ENCODE data around the gene SELP. TPM values are rescaled to one million over a fixed set of nuclear protein-coding genes. Genes with fewer than 3 reads are reported as not detected.

Gene SELP
- total and polyA plus RNA-seq, 2 of the 13 experiments (the other 11 are each of a cell fraction or from before 2014, with no cell fraction given), result 0.11 TPM; not detected in 1

DNA sequence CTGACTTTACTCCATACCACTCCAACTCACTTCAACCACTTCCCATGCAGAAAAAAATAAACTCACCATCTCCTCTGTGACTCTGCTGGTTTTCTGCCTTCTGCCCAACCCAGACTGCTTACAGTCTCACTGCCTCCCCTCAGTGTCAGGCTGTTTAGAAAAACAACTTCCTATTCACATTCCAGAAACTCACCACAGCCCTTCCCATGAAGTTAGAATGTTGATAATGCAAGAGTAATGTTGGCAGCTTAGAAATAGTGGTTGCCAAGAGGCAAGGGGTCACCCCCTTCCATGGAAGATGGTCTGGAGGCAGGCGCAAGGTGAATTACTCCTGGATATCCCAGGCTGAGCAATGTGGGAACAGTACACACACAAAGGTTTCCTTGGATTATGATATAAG is at the start of gene SELP (continued):
- TF ChIP-seq, protein P1, sequence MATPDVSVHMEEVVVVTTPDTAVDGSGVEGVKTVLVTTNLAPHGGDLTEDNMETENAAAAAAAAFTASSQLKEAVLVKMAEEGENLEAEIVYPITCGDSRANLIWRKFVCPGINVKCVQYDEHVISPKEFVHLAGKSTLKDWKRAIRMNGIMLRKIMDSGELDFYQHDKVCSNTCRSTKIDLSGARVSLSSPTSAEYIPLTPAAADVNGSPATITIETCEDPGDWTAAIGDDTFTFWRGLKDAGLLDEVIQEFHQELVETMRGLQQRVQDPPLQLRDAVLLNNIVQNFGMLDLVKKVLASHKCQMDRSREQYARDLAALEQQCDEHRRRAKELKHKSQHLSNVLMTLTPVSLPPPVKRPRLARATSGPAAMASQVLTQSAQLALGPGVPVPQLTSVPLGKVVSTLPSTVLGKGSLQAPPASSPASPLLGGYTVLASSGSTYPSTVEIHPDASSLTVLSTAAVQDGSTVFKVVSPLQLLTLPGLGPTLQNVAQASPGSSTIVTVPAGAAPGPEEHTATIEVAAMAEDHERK (CRISPR knock-in tag; IDR thresholded peaks at IDR 0.05; ENCODE audit: low read depth), result no peak
- TF ChIP-seq ZNF737 (CRISPR knock-in tag; IDR thresholded peaks at IDR 0.05; ENCODE audit: borderline replicate concordance), result no peak
- TF ChIP-seq AHR (CRISPR knock-in tag; IDR thresholded peaks at IDR 0.05), result no peak
- TF ChIP-seq, protein P2, sequence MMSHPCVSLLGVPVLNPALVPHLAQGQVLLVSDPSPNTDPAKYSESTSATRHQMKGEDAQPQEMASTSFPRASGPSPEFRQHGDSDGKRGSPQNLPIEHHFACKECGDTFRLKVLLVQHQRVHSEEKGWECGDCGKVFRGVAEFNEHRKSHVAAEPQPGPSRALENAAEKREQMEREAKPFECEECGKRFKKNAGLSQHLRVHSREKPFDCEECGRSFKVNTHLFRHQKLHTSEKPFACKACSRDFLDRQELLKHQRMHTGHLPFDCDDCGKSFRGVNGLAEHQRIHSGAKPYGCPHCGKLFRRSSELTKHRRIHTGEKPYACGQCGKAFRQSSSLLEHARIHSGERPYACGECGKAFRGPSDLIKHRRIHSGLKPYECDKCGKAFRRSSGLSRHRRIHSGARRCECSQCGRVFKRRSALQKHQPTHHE (CRISPR knock-in tag; IDR thresholded peaks at IDR 0.05; ENCODE audit: borderline replicate concordance), result no peak
- TF ChIP-seq, protein P3, sequence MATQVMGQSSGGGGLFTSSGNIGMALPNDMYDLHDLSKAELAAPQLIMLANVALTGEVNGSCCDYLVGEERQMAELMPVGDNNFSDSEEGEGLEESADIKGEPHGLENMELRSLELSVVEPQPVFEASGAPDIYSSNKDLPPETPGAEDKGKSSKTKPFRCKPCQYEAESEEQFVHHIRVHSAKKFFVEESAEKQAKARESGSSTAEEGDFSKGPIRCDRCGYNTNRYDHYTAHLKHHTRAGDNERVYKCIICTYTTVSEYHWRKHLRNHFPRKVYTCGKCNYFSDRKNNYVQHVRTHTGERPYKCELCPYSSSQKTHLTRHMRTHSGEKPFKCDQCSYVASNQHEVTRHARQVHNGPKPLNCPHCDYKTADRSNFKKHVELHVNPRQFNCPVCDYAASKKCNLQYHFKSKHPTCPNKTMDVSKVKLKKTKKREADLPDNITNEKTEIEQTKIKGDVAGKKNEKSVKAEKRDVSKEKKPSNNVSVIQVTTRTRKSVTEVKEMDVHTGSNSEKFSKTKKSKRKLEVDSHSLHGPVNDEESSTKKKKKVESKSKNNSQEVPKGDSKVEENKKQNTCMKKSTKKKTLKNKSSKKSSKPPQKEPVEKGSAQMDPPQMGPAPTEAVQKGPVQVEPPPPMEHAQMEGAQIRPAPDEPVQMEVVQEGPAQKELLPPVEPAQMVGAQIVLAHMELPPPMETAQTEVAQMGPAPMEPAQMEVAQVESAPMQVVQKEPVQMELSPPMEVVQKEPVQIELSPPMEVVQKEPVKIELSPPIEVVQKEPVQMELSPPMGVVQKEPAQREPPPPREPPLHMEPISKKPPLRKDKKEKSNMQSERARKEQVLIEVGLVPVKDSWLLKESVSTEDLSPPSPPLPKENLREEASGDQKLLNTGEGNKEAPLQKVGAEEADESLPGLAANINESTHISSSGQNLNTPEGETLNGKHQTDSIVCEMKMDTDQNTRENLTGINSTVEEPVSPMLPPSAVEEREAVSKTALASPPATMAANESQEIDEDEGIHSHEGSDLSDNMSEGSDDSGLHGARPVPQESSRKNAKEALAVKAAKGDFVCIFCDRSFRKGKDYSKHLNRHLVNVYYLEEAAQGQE (IDR thresholded peaks at IDR 0.05; ENCODE audit: borderline replicate concordance in 1 of 2, low read depth in 1 of 2, low read length in 2 of 2), result no peak

DNA sequence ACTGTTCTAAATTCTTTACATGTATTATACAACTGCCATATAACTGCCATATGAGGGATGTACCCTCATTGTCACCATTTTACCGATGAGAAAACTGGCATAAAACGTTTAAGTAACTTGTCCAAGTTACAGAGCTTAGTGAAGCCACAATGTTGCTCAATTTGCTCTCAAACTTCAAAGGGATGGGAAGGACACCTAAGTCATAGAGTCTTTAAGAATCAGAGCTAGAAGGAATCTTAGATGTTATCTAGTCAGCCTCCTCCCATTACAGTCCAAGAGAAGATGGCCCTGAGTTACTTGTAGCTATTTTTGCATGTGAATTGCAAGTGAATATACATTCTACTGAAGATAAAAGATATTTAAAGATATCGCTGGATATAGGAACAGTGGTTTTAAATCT is 49.8 kb upstream of the SELP start:
- Histone ChIP-seq H4K20me1 (ENCODE audit: insufficient read depth, low read length) (no peaks in the 10 kb centered on the region), H3K27ac (ENCODE audit: extremely low read length, insufficient read depth, low read length) (no peak overlapping the region), H3K4me2 (ENCODE audit: low read depth, low read length) (no peak overlapping the region), H2AFZ (ENCODE audit: low read length) (no peak overlapping the region), H3K27me3 (ENCODE audit: control insufficient read depth in 1 of 2, insufficient read depth in 2 of 2, low read length in 2 of 2) (peaks cover 1 to 9% of the 10 kb centered on the region in 2 experiments; a peak in 4 of 5 replicates), H3K36me3 (replicated peaks in 1 of 2; ENCODE audit: control insufficient read depth in 1 of 2, insufficient read depth in 2 of 2, low read length in 2 of 2) (no peaks in the 10 kb centered on the region), H3K4me3 (replicated peaks in 1 of 3; ENCODE audit: insufficient read depth in 1 of 3, low read depth in 2 of 3, low read length in 3 of 3) (no peak overlapping the region), H3K4me1 (ENCODE audit: insufficient read depth, low read length) (no peaks in the 10 kb centered on the region), H3K9ac (ENCODE audit: insufficient read depth, low read depth, low read length) (no peak overlapping the region), H3K9me3 (ENCODE audit: low read length) (no peaks in the 10 kb centered on the region), H3K79me2 (ENCODE audit: insufficient read depth, low read length) (no peaks in the 10 kb centered on the region)
- ATAC-seq (no peak), FAIRE-seq (no peak), DNase-seq (ENCODE audit: low spot score) (no peak)
- in situ Hi-C loops (cut with HindIII; ENCODE audit: extremely low pct_ligation_motif_present, low pct_unique_long_range_greater_than_20kb), result no loop called here
- 1% methylated on average over 3 of the region's 3 CpGs for WGBS (ENCODE audit: low lambda C conversion rate)
- no peak for TF ChIP-seq SALL1 (CRISPR knock-in tag; IDR thresholded peaks at IDR 0.05)
- no TSS peak for BruUV-seq (replicated peaks)
- intact Hi-C loops (cut with micrococcal nuclease; ENCODE audit: unreplicated experiment), result no loop called here
- ChIA-PET POLR2A (no interaction called here), CTCF (ENCODE audit: low intra/inter-chr PET ratio, low total read pairs) (no interaction called here)

All from HepG2 (cell line).